K562 treated with DMSO at 1 percent for 48 hours (cell line): ENCODE measurements around the gene EIF2B2. TPM values are rescaled to one million over a fixed set of nuclear protein-coding genes. Genes with fewer than 3 reads are reported as not detected.

Source experiments
- total RNA-seq: library from RNA; unstranded; fragments of 300-600 nt; gene quantifications from 2 replicates; pipeline ENCODE4 v1.2.3, GENCODE V29; 2022; ENCODE audit warnings: low replicate concordance; ENCODE audit errors: extremely low read depth

Gene EIF2B2
- total RNA-seq: not detected in 2 replicates

GRCh38 chr14:75002392-75003249, at the start of gene EIF2B2:
Gene EIF2B2, plus strand, starts transcription at chr14:75002921. Its CDS starts 70 bp downstream, at chr14:75002991.

DNA sequence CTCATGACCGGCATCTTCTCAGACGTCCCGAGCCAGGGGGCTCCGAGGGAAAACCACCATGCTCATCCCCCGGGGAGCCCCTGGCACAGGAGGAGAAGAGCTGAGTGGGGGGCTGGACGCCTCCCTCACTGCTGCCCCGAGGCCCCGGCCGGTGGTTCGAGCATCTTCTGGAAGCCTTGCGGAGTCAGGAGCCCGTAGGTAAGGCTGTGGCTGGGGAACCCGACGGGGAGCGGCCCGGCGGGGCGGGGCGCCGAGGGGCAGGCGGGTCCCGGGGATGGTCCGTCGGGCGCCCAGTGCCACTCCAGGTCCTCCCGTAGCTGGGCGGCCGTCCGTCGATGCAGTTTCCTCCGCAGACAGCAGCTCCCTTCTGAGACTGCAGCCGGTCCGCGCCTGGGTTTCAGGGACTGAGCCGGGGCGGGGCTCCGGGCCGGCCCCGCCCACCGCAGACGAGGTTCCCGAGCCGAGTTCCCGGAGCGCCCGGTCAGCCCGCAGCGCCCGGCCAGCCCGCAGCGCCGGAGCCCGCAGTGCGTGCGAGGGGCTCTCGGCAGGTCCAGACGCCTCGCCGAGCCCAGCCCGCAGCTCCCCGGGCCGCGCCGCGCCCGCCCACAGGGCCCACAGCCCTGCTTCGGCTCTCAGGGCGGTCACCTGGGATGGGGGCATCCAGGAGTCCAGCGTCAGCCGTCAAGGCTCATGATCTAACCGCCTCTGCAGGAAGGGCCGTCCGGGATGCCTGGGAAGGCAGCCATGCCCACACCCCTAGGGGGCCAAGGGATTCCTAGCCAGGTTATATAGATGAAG, 47.3 kb upstream of the EIF2B2 start, which contains the start of gene PGF:
Gene PGF, minus strand, starts transcription at position 369 of the 798 bp plus-strand sequence. Its CDS starts 355 bp downstream, at position 14.

GRCh38 chr14:75050852-75051555, 48.3 kb downstream of the EIF2B2 start, which contains the start of gene MLH3:
Gene MLH3, minus strand, starts transcription at chr14:75051467. Its CDS starts 1,812 bp downstream, at chr14:75049655.

Other genes with a start within 250 kb of the EIF2B2 start
- not detected in 2 replicates for gene YLPM1, start 239.6 kb upstream of the EIF2B2 start, total RNA-seq
- gene PROX2, start 126.8 kb upstream of the EIF2B2 start, total RNA-seq: not detected in 2 replicates
- gene DLST, start 121.0 kb upstream of the EIF2B2 start, total RNA-seq: not detected in 2 replicates
- gene RPS6KL1, start 79.7 kb upstream of the EIF2B2 start, total RNA-seq: not detected in 2 replicates
- gene PGF, start 47.3 kb upstream of the EIF2B2 start, total RNA-seq: not detected in 2 replicates
- not detected in 2 replicates for gene MLH3, start 48.5 kb downstream of the EIF2B2 start, total RNA-seq
- gene ACYP1, start 61.1 kb downstream of the EIF2B2 start, total RNA-seq: not detected in 2 replicates
- gene ZC2HC1C, start 66.7 kb downstream of the EIF2B2 start, total RNA-seq: not detected in 2 replicates
- gene NEK9, start 124.1 kb downstream of the EIF2B2 start, total RNA-seq: not detected in 2 replicates
- not detected in 2 replicates for gene TMED10, start 173.7 kb downstream of the EIF2B2 start, total RNA-seq